Panc1 (cell line): ENCODE data around the gene CLASRP. TPM values are rescaled to one million over a fixed set of nuclear protein-coding genes. Genes with fewer than 3 reads are reported as not detected.

Experiments
- ATAC-seq: fragments of 200-7000 bp; cut with Tn5 transposase; 2 replicates; pipeline ENCODE4 v1.9.1; 2020; ENCODE audit warnings: mild to moderate bottlenecking, moderate library complexity
- BruUV-seq: library from RNA; stranded (reverse); fragments of 400-500 nt; replicated peaks from 2 replicates; lab custom pipeline; 2021; lab: Mats Ljungman, UMichigan
- CTCF ChIA-PET: fragments of 300-600 bp; sonication (Branson Sonifier 250); formaldehyde crosslinking; loops from one replicate; lab custom pipeline; 2022; ENCODE audit warnings: antibody characterized with exemption; lab: Charles Lee
- POLR2A ChIA-PET: fragments of 300-600 bp; sonication (Branson Sonifier 250); formaldehyde crosslinking; loops from one replicate; lab custom pipeline; 2022; ENCODE audit warnings: antibody characterized with exemption; lab: Charles Lee
- DNase-seq: peaks from one replicate; pipeline ENCODE4 v3.0.0-alpha.2; 2010; ENCODE audit warnings: low read depth, low spot score
- H3K27ac ChIP-seq: 2 replicates; pipeline ENCODE4 v1.5.1; 2011; ENCODE audit warnings: mild to moderate bottlenecking, low read length, inconsistent platforms
- H3K27me3 ChIP-seq: fragments of 200-500 bp; sonication (Bioruptor generic); 2 replicates; pipeline ENCODE4 v1.6.0; 2014; ENCODE audit warnings: low read length, inconsistent platforms; ENCODE audit not compliant: control insufficient read depth, insufficient read depth
- H3K36me3 ChIP-seq: fragments of 200-500 bp; sonication (Bioruptor generic); 2 replicates; pipeline ENCODE4 v1.5.1; 2014; ENCODE audit warnings: inconsistent platforms, mild to moderate bottlenecking, low read length, moderate library complexity; ENCODE audit not compliant: control insufficient read depth, insufficient read depth
- H3K4me1 ChIP-seq: 2 replicates; pipeline ENCODE4 v1.5.1; 2011; ENCODE audit warnings: inconsistent platforms, mild to moderate bottlenecking, low read length, moderate library complexity; ENCODE audit not compliant: control insufficient read depth, insufficient read depth
- H3K4me3 ChIP-seq, 2 experiments: 2 replicates each; pipeline ENCODE4 v1.5.1; 2011 to 2012; ENCODE audit warnings: low read depth in 2 of 2, low read length in 2 of 2, mild to moderate bottlenecking in 2 of 2, inconsistent platforms in 1 of 2, moderate library complexity in 1 of 2
- H3K9me3 ChIP-seq: fragments of 200-500 bp; sonication (Bioruptor generic); 2 replicates; pipeline ENCODE4 v1.5.1; 2014; ENCODE audit warnings: low read depth, mild to moderate bottlenecking, inconsistent platforms, low read length, moderate library complexity; ENCODE audit not compliant: control insufficient read depth, insufficient read depth
- CTCF ChIP-seq: fragments of 450-650 bp; IDR thresholded peaks from 2 replicates; pipeline ENCODE4 v1.5.1; 2017; ENCODE audit warnings: mild to moderate bottlenecking
- POLR2AphosphoS5 ChIP-seq: IDR thresholded peaks from 2 replicates; pipeline ENCODE4 v1.6.1; 2012; ENCODE audit warnings: mild to moderate bottlenecking, low read depth, low read length, moderate library complexity
- REST ChIP-seq, 2 experiments: IDR thresholded peaks; 2 replicates each; pipeline ENCODE4 v1.6.1; 2011 to 2012; ENCODE audit warnings: low read depth in 2 of 2, control low read depth in 1 of 2, low read length in 1 of 2, mild to moderate bottlenecking in 1 of 2, moderate library complexity in 1 of 2; ENCODE audit not compliant: insufficient read depth in 1 of 2
- SIN3A ChIP-seq: IDR thresholded peaks from 2 replicates; pipeline ENCODE4 v1.6.1; 2012; ENCODE audit warnings: low read depth, mild to moderate bottlenecking, low read length, moderate library complexity, borderline replicate concordance; ENCODE audit not compliant: insufficient read depth
- TCF7L2 ChIP-seq: IDR thresholded peaks from 2 replicates; pipeline ENCODE4 v1.6.1; 2011; ENCODE audit warnings: mild to moderate bottlenecking, low read depth, low read length, inconsistent platforms
- in situ Hi-C: cut with HindIII; loops from 2 replicates; pipeline ENCODE4 v1.10.0; 2016; ENCODE audit warnings: low sequenced_read_pairs, low pct_unique_long_range_greater_than_20kb
- intact Hi-C: fragments of 100-400 bp; cut with micrococcal nuclease; formaldehyde crosslinking; loops from one replicate; pipeline ENCODE4 v1.10.0; 2022; ENCODE audit not compliant: unreplicated experiment
- total RNA-seq: library from RNA; stranded (reverse); gene quantifications from one replicate; pipeline ENCODE4 v1.2.1, GENCODE V29; 2021; ENCODE audit not compliant: unreplicated experiment

The CLASRP gene
- total RNA-seq, 1 experiment from 2014 or later: 72.4 TPM

- Histone ChIP-seq H3K27me3 (no peaks in the 10 kb centered on the region), H3K9me3 (no peaks in the 10 kb centered on the region), H3K4me3 (no peak overlapping the region), H3K36me3 (peaks cover 5% of the 10 kb centered on the region), H3K27ac (no peak overlapping the region), H3K4me1 (no peaks in the 10 kb centered on the region)
- BruUV-seq: no TSS peak
- ChIA-PET CTCF (interaction anchor here (0.7 kb wide), 1 partner anchor 243 kb away, joined by 4 read pairs; no protein-coding TSS in a partner anchor), POLR2A (no interaction called here)
- DNase-seq: no peak
- TF ChIP-seq SIN3A (no peak), POLR2AphosphoS5 (no peak), REST (IDR thresholded peaks at IDR 0.05; ENCODE audit: insufficient read depth in 1 of 2, low read depth in 2 of 2, low read length in 1 of 2) (no peak), CTCF (no peak), TCF7L2 (no peak)
- intact Hi-C loops: no loop called here
- in situ Hi-C loops: no loop called here
- no peak for ATAC-seq
These were observed 19.8 kb downstream of the CLASRP start for GRCh38 chr19:45058622-45059159.

DNA sequence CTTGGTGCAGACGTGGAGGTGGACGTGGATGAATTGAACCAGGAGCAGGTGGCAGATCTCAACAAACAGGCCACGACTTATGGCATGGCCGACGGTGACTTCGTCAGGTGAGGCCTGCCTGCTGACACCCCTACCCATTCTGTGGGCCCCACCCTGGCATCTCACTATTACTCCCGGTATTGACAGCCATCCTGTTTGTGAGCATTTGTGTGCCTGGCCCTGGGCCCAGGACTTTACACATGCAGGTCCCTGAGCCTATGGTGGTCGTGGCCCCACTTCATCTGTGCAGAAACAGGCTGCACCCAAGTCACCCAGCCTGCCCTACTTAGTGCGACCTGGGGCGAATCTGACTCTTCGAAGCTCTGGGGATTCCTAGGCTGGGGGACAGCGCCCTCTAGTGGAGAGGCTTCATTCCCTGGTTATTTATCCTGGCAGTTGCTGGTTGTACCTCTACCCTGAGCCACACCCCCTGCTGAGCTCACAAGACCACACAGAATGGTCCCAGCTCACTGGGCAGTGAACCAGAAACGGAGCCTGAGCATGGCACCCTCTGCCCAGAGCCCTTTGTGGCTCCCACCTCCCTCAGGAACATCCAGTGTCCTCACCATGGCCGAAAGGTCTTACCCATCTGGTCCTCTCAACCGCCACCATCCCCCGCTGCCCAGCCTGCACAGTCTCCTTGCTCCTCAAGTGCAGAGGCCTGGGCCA is 20.6 kb downstream of the CLASRP start:
- peak; percentile 42 for DNase-seq
- ChIA-PET CTCF (interaction anchor here (0.6 to 1.2 kb wide), 3 partner anchors 20 to 242 kb away, joined by 3 to 4 read pairs (median 4); partner anchors contain the start of gene CLASRP), POLR2A (interaction anchor here (0.6 kb wide), 1 partner anchor 122 kb away, joined by 3 read pairs; no protein-coding TSS in a partner anchor)
- peak; percentile 82 for ATAC-seq
- in situ Hi-C loops (no loop called here), intact Hi-C loops (no loop called here)
- Histone ChIP-seq H3K9me3 (no peaks in the 10 kb centered on the region), H3K4me3 (no peak overlapping the region), H3K36me3 (0 out of 2 replicates have a peak, but pooled peaks cover 3% of the 10 kb centered on the region), H3K27me3 (no peaks in the 10 kb centered on the region), H3K27ac (no peak overlapping the region), H3K4me1 (no peaks in the 10 kb centered on the region)
- TF ChIP-seq REST (IDR thresholded peaks at IDR 0.05; ENCODE audit: insufficient read depth in 1 of 2, low read depth in 2 of 2, low read length in 1 of 2): no peak
- TF ChIP-seq CTCF: peak; percentile 88
- TF ChIP-seq TCF7L2: no peak
- TF ChIP-seq POLR2AphosphoS5: no peak
- TF ChIP-seq SIN3A: no peak
- BruUV-seq: no TSS peak
